Panc1 (cell line): ENCODE data around the gene RPL10A. TPM values are rescaled to one million over a fixed set of nuclear protein-coding genes. Genes with fewer than 3 reads are reported as not detected.

Experiments used
- ATAC-seq: fragments of 200-7000 bp; cut with Tn5 transposase; 2 replicates; pipeline ENCODE4 v1.9.1; 2020; ENCODE audit warnings: mild to moderate bottlenecking, moderate library complexity
- BruUV-seq: library from RNA; stranded (reverse); fragments of 400-500 nt; replicated peaks from 2 replicates; lab custom pipeline; 2021; lab: Mats Ljungman, UMichigan
- CTCF ChIA-PET: fragments of 300-600 bp; sonication (Branson Sonifier 250); formaldehyde crosslinking; loops from one replicate; lab custom pipeline; 2022; ENCODE audit warnings: antibody characterized with exemption; lab: Charles Lee
- POLR2A ChIA-PET: fragments of 300-600 bp; sonication (Branson Sonifier 250); formaldehyde crosslinking; loops from one replicate; lab custom pipeline; 2022; ENCODE audit warnings: antibody characterized with exemption; lab: Charles Lee
- DNase-seq: peaks from one replicate; pipeline ENCODE4 v3.0.0-alpha.2; 2010; ENCODE audit warnings: low read depth, low spot score
- H3K27ac ChIP-seq: 2 replicates; pipeline ENCODE4 v1.5.1; 2011; ENCODE audit warnings: mild to moderate bottlenecking, low read length, inconsistent platforms
- H3K27me3 ChIP-seq: fragments of 200-500 bp; sonication (Bioruptor generic); 2 replicates; pipeline ENCODE4 v1.6.0; 2014; ENCODE audit warnings: low read length, inconsistent platforms; ENCODE audit not compliant: control insufficient read depth, insufficient read depth
- H3K36me3 ChIP-seq: fragments of 200-500 bp; sonication (Bioruptor generic); 2 replicates; pipeline ENCODE4 v1.5.1; 2014; ENCODE audit warnings: inconsistent platforms, mild to moderate bottlenecking, low read length, moderate library complexity; ENCODE audit not compliant: control insufficient read depth, insufficient read depth
- H3K4me1 ChIP-seq: 2 replicates; pipeline ENCODE4 v1.5.1; 2011; ENCODE audit warnings: inconsistent platforms, mild to moderate bottlenecking, low read length, moderate library complexity; ENCODE audit not compliant: control insufficient read depth, insufficient read depth
- H3K4me3 ChIP-seq, 2 experiments: 2 replicates each; pipeline ENCODE4 v1.5.1; 2011 to 2012; ENCODE audit warnings: low read depth in 2 of 2, low read length in 2 of 2, mild to moderate bottlenecking in 2 of 2, inconsistent platforms in 1 of 2, moderate library complexity in 1 of 2
- H3K9me3 ChIP-seq: fragments of 200-500 bp; sonication (Bioruptor generic); 2 replicates; pipeline ENCODE4 v1.5.1; 2014; ENCODE audit warnings: low read depth, mild to moderate bottlenecking, inconsistent platforms, low read length, moderate library complexity; ENCODE audit not compliant: control insufficient read depth, insufficient read depth
- POLR2AphosphoS5 ChIP-seq: IDR thresholded peaks from 2 replicates; pipeline ENCODE4 v1.6.1; 2012; ENCODE audit warnings: mild to moderate bottlenecking, low read depth, low read length, moderate library complexity
- REST ChIP-seq, 2 experiments: IDR thresholded peaks; 2 replicates each; pipeline ENCODE4 v1.6.1; 2011 to 2012; ENCODE audit warnings: low read depth in 2 of 2, control low read depth in 1 of 2, low read length in 1 of 2, mild to moderate bottlenecking in 1 of 2, moderate library complexity in 1 of 2; ENCODE audit not compliant: insufficient read depth in 1 of 2
- SIN3A ChIP-seq: IDR thresholded peaks from 2 replicates; pipeline ENCODE4 v1.6.1; 2012; ENCODE audit warnings: low read depth, mild to moderate bottlenecking, low read length, moderate library complexity, borderline replicate concordance; ENCODE audit not compliant: insufficient read depth
- TCF7L2 ChIP-seq: IDR thresholded peaks from 2 replicates; pipeline ENCODE4 v1.6.1; 2011; ENCODE audit warnings: mild to moderate bottlenecking, low read depth, low read length, inconsistent platforms
- in situ Hi-C: cut with HindIII; loops from 2 replicates; pipeline ENCODE4 v1.10.0; 2016; ENCODE audit warnings: low sequenced_read_pairs, low pct_unique_long_range_greater_than_20kb
- intact Hi-C: fragments of 100-400 bp; cut with micrococcal nuclease; formaldehyde crosslinking; loops from one replicate; pipeline ENCODE4 v1.10.0; 2022; ENCODE audit not compliant: unreplicated experiment
- total RNA-seq: library from RNA; stranded (reverse); gene quantifications from one replicate; pipeline ENCODE4 v1.2.1, GENCODE V29; 2021; ENCODE audit not compliant: unreplicated experiment
- TF ChIP-seq, protein P1 (sequence below): fragments of 450-650 bp; IDR thresholded peaks from 2 replicates; pipeline ENCODE4 v1.5.1; 2017; ENCODE audit warnings: mild to moderate bottlenecking

RPL10A gene
- total RNA-seq, 1 experiment from 2014 or later = 732 TPM

DNA sequence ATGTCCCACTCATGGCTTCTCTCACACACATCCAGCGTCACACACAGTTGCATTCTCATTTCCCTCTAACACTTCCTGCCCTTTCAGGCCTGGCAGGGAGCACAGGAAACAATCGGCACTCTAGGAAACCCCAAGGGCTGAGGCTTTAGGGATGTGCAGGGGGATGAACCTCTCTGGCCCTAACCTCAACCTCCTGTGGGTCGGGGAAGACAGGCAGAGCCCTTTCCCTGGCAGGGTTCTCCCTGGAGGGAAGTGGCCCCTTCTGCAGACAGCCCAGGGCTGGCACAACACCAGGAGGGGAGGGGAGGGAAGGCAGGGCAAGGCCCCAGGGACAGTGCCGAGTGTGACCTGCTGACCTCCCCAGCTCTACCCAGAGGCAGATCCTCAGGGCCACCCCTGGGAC lies 26.0 kb downstream of the RPL10A start:
- ATAC-seq (no peak), DNase-seq (no peak)
- Histone ChIP-seq H3K9me3 (no peaks in the 10 kb centered on the region), H3K27ac (no peak overlapping the region), H3K27me3 (no peaks in the 10 kb centered on the region), H3K36me3 (no peaks in the 10 kb centered on the region; the same call in 1 of the 2 replicates), H3K4me3 (no peak overlapping the region), H3K4me1 (peaks cover 23% of the 10 kb centered on the region)
- intact Hi-C loops = no loop called here
- ChIA-PET CTCF (interaction anchor here (0.6 kb wide), 1 partner anchor 1270 kb away, joined by 3 read pairs; no protein-coding TSS in a partner anchor), POLR2A (no interaction called here)
- in situ Hi-C loops = no loop called here
- BruUV-seq = no TSS peak
- no peak for TF ChIP-seq POLR2AphosphoS5
- TF ChIP-seq TCF7L2 = no peak
- TF ChIP-seq, protein P1, sequence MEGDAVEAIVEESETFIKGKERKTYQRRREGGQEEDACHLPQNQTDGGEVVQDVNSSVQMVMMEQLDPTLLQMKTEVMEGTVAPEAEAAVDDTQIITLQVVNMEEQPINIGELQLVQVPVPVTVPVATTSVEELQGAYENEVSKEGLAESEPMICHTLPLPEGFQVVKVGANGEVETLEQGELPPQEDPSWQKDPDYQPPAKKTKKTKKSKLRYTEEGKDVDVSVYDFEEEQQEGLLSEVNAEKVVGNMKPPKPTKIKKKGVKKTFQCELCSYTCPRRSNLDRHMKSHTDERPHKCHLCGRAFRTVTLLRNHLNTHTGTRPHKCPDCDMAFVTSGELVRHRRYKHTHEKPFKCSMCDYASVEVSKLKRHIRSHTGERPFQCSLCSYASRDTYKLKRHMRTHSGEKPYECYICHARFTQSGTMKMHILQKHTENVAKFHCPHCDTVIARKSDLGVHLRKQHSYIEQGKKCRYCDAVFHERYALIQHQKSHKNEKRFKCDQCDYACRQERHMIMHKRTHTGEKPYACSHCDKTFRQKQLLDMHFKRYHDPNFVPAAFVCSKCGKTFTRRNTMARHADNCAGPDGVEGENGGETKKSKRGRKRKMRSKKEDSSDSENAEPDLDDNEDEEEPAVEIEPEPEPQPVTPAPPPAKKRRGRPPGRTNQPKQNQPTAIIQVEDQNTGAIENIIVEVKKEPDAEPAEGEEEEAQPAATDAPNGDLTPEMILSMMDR = no peak
- no peak for TF ChIP-seq SIN3A
- TF ChIP-seq REST (IDR thresholded peaks at IDR 0.05; ENCODE audit: insufficient read depth in 1 of 2, low read depth in 2 of 2, low read length in 1 of 2) = no peak

GRCh38 chr6:35495258-35496035 lies 27.2 kb downstream of the RPL10A start:
- Histone ChIP-seq H3K4me3 (peak overlapping the region; percentile 58 to 60), H3K27ac (peak overlapping the region; percentile 51; the same call in 1 of the 2 replicates), H3K36me3 (no peaks in the 10 kb centered on the region; the same call in 1 of the 2 replicates), H3K4me1 (peaks cover 21% of the 10 kb centered on the region), H3K9me3 (no peaks in the 10 kb centered on the region), H3K27me3 (no peaks in the 10 kb centered on the region)
- BruUV-seq = no TSS peak
- in situ Hi-C loops = no loop called here
- ChIA-PET POLR2A (interaction anchor here (0.7 to 0.8 kb wide), 2 partner anchors 24 to 27 kb away, joined by 3 read pairs; partner anchors contain the start of gene RPL10A), CTCF (no interaction called here)
- intact Hi-C loops = no loop called here
- DNase-seq (no peak), ATAC-seq (no peak)
- TF ChIP-seq SIN3A = no peak
- no peak for TF ChIP-seq POLR2AphosphoS5
- no peak for TF ChIP-seq REST (IDR thresholded peaks at IDR 0.05; ENCODE audit: insufficient read depth in 1 of 2, low read depth in 2 of 2, low read length in 1 of 2)
- TF ChIP-seq, protein P1 = no peak
